ENCODE data around the gene ERC2. TPM values are rescaled to one million over a fixed set of nuclear protein-coding genes. Genes with fewer than 3 reads are reported as not detected.

Gene ERC2
- total RNA-seq, 1 donor from 2014 or later, result under 0.01 TPM

- Histone ChIP-seq H3K27me3 (ENCODE audit: control insufficient read depth, insufficient read depth, low read length) (no peaks in the 10 kb centered on the region), H3K4me3 (ENCODE audit: low read depth, low read length) (no peak overlapping the region), H3K36me3 (ENCODE audit: control insufficient read depth, insufficient read depth, low read length) (no peaks in the 10 kb centered on the region)
- DNase-seq (ENCODE audit: low read depth) (no peak), FAIRE-seq (no peak)
- TF ChIP-seq, protein P1, sequence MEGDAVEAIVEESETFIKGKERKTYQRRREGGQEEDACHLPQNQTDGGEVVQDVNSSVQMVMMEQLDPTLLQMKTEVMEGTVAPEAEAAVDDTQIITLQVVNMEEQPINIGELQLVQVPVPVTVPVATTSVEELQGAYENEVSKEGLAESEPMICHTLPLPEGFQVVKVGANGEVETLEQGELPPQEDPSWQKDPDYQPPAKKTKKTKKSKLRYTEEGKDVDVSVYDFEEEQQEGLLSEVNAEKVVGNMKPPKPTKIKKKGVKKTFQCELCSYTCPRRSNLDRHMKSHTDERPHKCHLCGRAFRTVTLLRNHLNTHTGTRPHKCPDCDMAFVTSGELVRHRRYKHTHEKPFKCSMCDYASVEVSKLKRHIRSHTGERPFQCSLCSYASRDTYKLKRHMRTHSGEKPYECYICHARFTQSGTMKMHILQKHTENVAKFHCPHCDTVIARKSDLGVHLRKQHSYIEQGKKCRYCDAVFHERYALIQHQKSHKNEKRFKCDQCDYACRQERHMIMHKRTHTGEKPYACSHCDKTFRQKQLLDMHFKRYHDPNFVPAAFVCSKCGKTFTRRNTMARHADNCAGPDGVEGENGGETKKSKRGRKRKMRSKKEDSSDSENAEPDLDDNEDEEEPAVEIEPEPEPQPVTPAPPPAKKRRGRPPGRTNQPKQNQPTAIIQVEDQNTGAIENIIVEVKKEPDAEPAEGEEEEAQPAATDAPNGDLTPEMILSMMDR (IDR thresholded peaks at IDR 0.05; ENCODE audit: insufficient read depth, low read length, severe bottlenecking), result no peak
Observed at GRCh38 chr3:55515550-55516246, 952.6 kb downstream of the ERC2 start.

DNA sequence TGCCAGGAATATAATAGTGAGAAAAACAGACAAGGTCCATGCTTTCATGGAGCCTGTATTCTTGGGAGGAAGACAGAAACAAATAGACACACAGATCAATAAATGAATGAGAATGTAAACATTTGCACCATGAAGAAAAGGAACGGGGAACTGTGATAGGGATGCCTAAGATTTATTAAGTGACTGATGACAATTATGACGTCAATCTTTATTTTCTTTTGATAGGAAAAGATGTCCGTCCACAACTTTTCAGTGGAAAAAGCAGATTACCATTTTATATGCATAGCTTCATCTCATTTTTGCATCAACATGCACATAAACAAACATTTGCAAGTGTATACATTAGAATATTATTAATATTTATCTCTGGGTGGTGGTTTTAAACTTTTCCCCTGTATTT is 953.3 kb downstream of the ERC2 start:
- Histone ChIP-seq H3K36me3 (ENCODE audit: control insufficient read depth, insufficient read depth, low read length) (no peaks in the 10 kb centered on the region), H3K4me3 (ENCODE audit: low read depth, low read length) (no peak overlapping the region), H3K27me3 (ENCODE audit: control insufficient read depth, insufficient read depth, low read length) (no peaks in the 10 kb centered on the region)
- peak; percentile 7 for FAIRE-seq
- no peak for DNase-seq (ENCODE audit: low read depth)
- TF ChIP-seq, protein P1 (IDR thresholded peaks at IDR 0.05; ENCODE audit: insufficient read depth, low read length, severe bottlenecking), result no peak

DNA sequence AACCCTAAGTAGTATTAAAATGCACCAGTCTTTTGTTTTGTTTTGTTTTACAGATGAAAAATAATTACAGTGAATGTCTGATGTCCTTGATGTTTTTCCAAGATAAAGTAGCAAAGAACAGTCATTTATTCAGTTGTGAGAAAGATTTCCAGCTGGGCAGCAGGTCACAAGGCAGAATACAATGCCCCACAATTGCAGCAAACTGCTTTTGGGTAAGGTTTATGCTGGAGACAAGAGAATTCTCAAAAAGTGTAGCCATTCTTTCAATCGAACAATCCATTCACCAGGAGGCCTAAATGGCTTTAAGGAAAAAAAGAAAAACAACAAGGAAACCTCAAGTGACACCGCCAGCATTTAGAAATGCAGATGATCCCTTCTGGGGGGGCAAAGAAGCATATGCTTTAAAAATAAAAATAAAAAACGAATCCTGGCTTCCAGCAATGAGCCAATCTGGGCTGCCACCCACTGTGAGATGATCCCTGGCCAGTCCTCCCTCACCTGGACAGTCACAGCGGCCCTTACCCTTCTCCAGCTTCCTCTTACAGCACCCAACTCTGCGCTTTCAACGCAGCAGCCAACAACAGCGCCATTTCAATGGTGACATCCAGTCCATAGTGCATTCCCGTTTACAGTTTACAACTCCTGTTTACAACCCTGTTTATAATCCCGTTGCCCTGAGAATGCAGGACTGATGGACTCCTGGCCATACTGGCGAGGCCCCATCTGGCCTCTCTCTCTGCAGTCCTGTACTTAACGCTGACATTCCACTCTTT is 955.5 kb downstream of the ERC2 start:
- no peak overlapping the region for H3K4me3 ChIP-seq (ENCODE audit: low read depth, low read length)
- TF ChIP-seq, protein P1 (IDR thresholded peaks at IDR 0.05; ENCODE audit: insufficient read depth, low read length, severe bottlenecking), result no peak
- no peaks in the 10 kb centered on the region for H3K36me3 ChIP-seq (ENCODE audit: control insufficient read depth, insufficient read depth, low read length)
- no peaks in the 10 kb centered on the region for H3K27me3 ChIP-seq (ENCODE audit: control insufficient read depth, insufficient read depth, low read length)
- DNase-seq (ENCODE audit: low read depth), result no peak
- no peak for FAIRE-seq

- Histone ChIP-seq H3K27me3 (ENCODE audit: control insufficient read depth, insufficient read depth, low read length) (no peaks in the 10 kb centered on the region), H3K36me3 (ENCODE audit: control insufficient read depth, insufficient read depth, low read length) (no peaks in the 10 kb centered on the region), H3K4me3 (ENCODE audit: low read depth, low read length) (no peak overlapping the region)
- TF ChIP-seq, protein P1 (IDR thresholded peaks at IDR 0.05; ENCODE audit: insufficient read depth, low read length, severe bottlenecking), result no peak
- DNase-seq (ENCODE audit: low read depth) (peak; percentile 58), FAIRE-seq (peak; percentile 58)
Observed at GRCh38 chr3:55511895-55512570, 956.2 kb downstream of the ERC2 start.

GRCh38 chr3:55508335-55508734 is 959.9 kb downstream of the ERC2 start:
- Histone ChIP-seq H3K27me3 (ENCODE audit: control insufficient read depth, insufficient read depth, low read length) (no peaks in the 10 kb centered on the region), H3K36me3 (ENCODE audit: control insufficient read depth, insufficient read depth, low read length) (no peaks in the 10 kb centered on the region), H3K4me3 (ENCODE audit: low read depth, low read length) (no peak overlapping the region)
- no peak for DNase-seq (ENCODE audit: low read depth)
- FAIRE-seq, result no peak
- TF ChIP-seq, protein P1 (IDR thresholded peaks at IDR 0.05; ENCODE audit: insufficient read depth, low read length, severe bottlenecking), result no peak
